ENCODE results near the gene PJA2. TPM values are rescaled to one million over a fixed set of nuclear protein-coding genes. Genes with fewer than 3 reads are reported as not detected.

PJA2 gene
- 100 to 1,000 TPM; 107 to 188 (median 153) TPM for total RNA-seq

GRCh38 chr5:109409844-109410388, at the start of gene PJA2:
Gene PJA2 (minus strand): TSS chr5:109409974. CDS start chr5:109383433, 26,541 bp downstream.
- peak within 1 kb of the TSS; percentile 79 to 90 (median 89) for H3K4me3 ChIP-seq (replicated peaks in 1 of 3)
- peak within 1 kb of the TSS; percentile 98 to 100 (median 99) for H3K27ac ChIP-seq
- H3K36me3 ChIP-seq: no peaks in the 10 kb centered on the region
- DNase-seq: peak; percentile 100
- peak; percentile 22 to 90 for TF ChIP-seq POLR2A (IDR thresholded peaks at IDR 0.05)
- TF ChIP-seq CTCF (IDR thresholded peaks at IDR 0.05): peak in 2 of 6 experiments; percentile 30 to 53
- H3K9me3 ChIP-seq: no peaks in the 10 kb centered on the region
- 1% methylated on average over 27 to 41 of the region's 44 CpGs for WGBS, 2 donors
- peaks cover 10 to 18% of the 10 kb centered on the region in 2 donors for H3K4me1 ChIP-seq
- intact Hi-C loops (cut with DNase I): no loop called here
- no peaks in the 10 kb centered on the region for H3K27me3 ChIP-seq

DNA sequence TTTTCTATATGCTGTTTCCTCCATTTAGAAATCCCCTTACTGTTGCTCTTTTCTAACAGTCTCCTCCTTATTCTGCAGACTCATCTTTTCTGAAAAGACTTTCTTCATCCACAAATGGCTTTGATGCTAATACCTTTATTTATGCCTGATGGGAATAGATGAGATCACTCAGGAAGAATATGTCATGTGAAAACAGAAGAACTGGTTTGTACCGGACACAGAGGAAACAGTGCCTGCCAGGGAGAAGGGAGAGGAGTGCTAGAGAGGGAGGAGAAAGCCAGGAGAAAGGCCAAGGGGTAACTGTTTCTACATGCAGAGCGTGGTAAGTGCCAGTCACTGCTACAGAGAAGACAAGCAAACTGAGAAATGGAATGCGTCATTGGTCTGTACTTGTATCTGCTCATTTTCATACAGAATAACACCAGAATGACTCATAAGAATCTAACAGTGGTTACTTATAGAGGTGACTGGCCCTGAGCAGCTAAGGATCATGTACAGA, 45.9 kb upstream of the PJA2 start:
- peaks cover 13 to 22% of the 10 kb centered on the region in 2 donors for H3K4me1 ChIP-seq
- H3K27me3 ChIP-seq: no peaks in the 10 kb centered on the region
- no peak overlapping the region for H3K4me3 ChIP-seq (replicated peaks in 1 of 3)
- DNase-seq: peak; percentile 55 to 72
- H3K36me3 ChIP-seq: no peaks in the 10 kb centered on the region
- WGBS, 2 donors: 8 to 11% methylated on average over 3 of the region's 3 CpGs
- H3K9me3 ChIP-seq: no peaks in the 10 kb centered on the region
- intact Hi-C loops (cut with DNase I): no loop called here
- TF ChIP-seq CTCF (IDR thresholded peaks at IDR 0.05) (no peak), POLR2A (IDR thresholded peaks at IDR 0.05) (peak in 1 of 2 donors; percentile 26)
- H3K27ac ChIP-seq: peak overlapping the region; percentile 25 to 62 (median 49)

GRCh38 chr5:109454731-109455505, 45.1 kb upstream of the PJA2 start:
- Histone ChIP-seq H3K36me3 (no peaks in the 10 kb centered on the region), H3K27ac (peak overlapping the region in 2 of 3 donors; percentile 49 to 62), H3K4me1 (peaks cover 13 to 22% of the 10 kb centered on the region in 2 donors), H3K4me3 (replicated peaks in 1 of 3) (no peak overlapping the region), H3K9me3 (no peaks in the 10 kb centered on the region), H3K27me3 (no peaks in the 10 kb centered on the region)
- TF ChIP-seq CTCF (IDR thresholded peaks at IDR 0.05) (no peak), POLR2A (IDR thresholded peaks at IDR 0.05) (no peak)
- WGBS, 2 donors: 69 to 71% methylated on average over 6 of the region's 6 CpGs
- intact Hi-C loops (cut with DNase I): no loop called here
- no peak for DNase-seq

DNA sequence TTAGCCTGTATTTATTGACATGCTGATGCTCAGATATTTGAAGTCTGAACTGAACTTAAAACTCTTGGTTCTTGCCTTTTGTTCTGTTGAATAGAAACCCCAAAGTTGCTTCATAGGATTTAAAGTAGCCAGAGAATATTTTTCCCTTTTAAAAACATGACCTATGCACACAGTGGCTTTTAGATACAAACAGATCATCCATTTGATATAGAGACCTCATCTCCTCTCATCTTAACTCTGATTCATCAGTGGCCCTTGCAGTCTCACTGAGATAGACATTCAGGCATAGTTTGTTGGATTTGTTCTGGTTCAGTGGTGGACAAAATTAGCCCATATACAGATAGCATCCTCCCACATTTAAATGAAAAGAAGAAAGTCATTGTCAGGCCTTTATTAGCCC, 43.5 kb upstream of the PJA2 start:
- H3K36me3 ChIP-seq: no peaks in the 10 kb centered on the region
- TF ChIP-seq CTCF (IDR thresholded peaks at IDR 0.05) (no peak), POLR2A (IDR thresholded peaks at IDR 0.05) (no peak)
- intact Hi-C loops (cut with DNase I): no loop called here
- H3K4me3 ChIP-seq (replicated peaks in 1 of 3): no peak overlapping the region
- DNase-seq: no peak
- peaks cover 13 to 22% of the 10 kb centered on the region in 2 donors for H3K4me1 ChIP-seq
- H3K27ac ChIP-seq: no peak overlapping the region
- no peaks in the 10 kb centered on the region for H3K27me3 ChIP-seq
- H3K9me3 ChIP-seq: no peaks in the 10 kb centered on the region

DNA sequence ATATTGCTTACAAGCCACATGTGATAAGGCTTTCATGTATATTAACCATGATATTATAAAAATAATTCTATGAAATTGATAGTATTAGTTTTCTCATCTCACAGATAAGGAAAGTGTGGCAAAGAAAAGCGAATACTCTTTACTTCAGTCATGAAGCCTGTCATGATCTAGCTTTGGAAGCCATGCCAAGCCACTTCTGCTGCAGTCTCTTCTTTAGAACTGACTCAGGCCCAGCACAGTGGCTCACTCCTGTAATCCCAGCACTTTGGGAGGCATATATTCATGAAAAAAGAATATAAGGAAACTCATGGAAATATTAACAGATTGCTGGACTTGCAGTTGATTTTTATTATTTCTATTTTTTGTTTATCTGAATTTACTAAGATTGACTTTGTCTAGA, 42.9 kb upstream of the PJA2 start:
- DNase-seq: no peak
- Histone ChIP-seq H3K36me3 (no peaks in the 10 kb centered on the region), H3K27ac (no peak overlapping the region), H3K4me1 (peaks cover 13 to 22% of the 10 kb centered on the region in 2 donors), H3K27me3 (no peaks in the 10 kb centered on the region), H3K4me3 (replicated peaks in 1 of 3) (no peak overlapping the region), H3K9me3 (no peaks in the 10 kb centered on the region)
- 88 to 96% methylated on average over 1 of the region's 1 CpG for WGBS, 2 donors
- intact Hi-C loops (cut with DNase I): no loop called here
- TF ChIP-seq POLR2A (IDR thresholded peaks at IDR 0.05) (no peak), CTCF (IDR thresholded peaks at IDR 0.05) (no peak)
